Astrocyte (in vitro differentiated cells and primary cell): ENCODE data around the gene IGF2R.
"Not testable (repeated sequence)": the region's sequence is repeated elsewhere in the genome, so short reads cannot be mapped to it uniquely, and the experiment has no call there.

ENCODE experiments used
- CTCF ChIP-seq: IDR thresholded peaks from 2 replicates; pipeline ENCODE4 v1.5.1; 2011; ENCODE audit warnings: low read depth, mild to moderate bottlenecking, inconsistent platforms, low read length, moderate library complexity; ENCODE audit not compliant: insufficient read depth
- EZH2 ChIP-seq: IDR thresholded peaks from 2 replicates; pipeline ENCODE4 v1.6.1; 2012; ENCODE audit warnings: mild to moderate bottlenecking, low read length, inconsistent platforms; ENCODE audit not compliant: insufficient read depth

- not testable (repeated sequence) for TF ChIP-seq CTCF, EZH2
Measured at GRCh38 chr6:159967621-159968020, 1.3 kb upstream of the IGF2R start.
